ENCODE results near the gene TBX15.

GRCh38 chr1:118934706-118935105 is 53.4 kb downstream of the TBX15 start:
- TF ChIP-seq CTCF (optimal IDR thresholded peaks at IDR 0.05 in 1 of 3, IDR thresholded peaks at IDR 0.05 in 1 of 3, conservative IDR thresholded peaks at IDR 0.05 in 1 of 3; ENCODE audit: extremely low read depth in 1 of 3, insufficient read depth in 2 of 3, low read length in 3 of 3) (no peak), EZH2 (IDR thresholded peaks at IDR 0.05; ENCODE audit: low read length) (no peak)
